ENCODE results near the gene PTN.

The PTN gene

GRCh38 chr7:137343281-137343841 lies at the start of gene PTN:
Gene PTN (minus strand): TSS chr7:137343733. CDS start chr7:137254973, 88,760 bp downstream.
- no peak for DNase-seq (ENCODE audit: low read depth in 2 of 2)

- DNase-seq (ENCODE audit: low read depth in 2 of 2), result no peak
Observed at GRCh38 chr7:137390076-137390475, 46.5 kb upstream of the PTN start.

- no peak for DNase-seq (ENCODE audit: low read depth in 2 of 2)
Observed at GRCh38 chr7:137388916-137389315, 45.4 kb upstream of the PTN start.

- no peak for DNase-seq (ENCODE audit: low read depth in 2 of 2)
Observed at GRCh38 chr7:137386966-137387365, 43.4 kb upstream of the PTN start.

- DNase-seq (ENCODE audit: low read depth in 2 of 2), result no peak
Observed at GRCh38 chr7:137381045-137381444, 37.5 kb upstream of the PTN start.

- DNase-seq (ENCODE audit: low read depth in 2 of 2), result no peak
Observed at GRCh38 chr7:137373507-137373906, 30.0 kb upstream of the PTN start.

- no peak for DNase-seq (ENCODE audit: low read depth in 2 of 2)
Observed at GRCh38 chr7:137371616-137372015, 28.1 kb upstream of the PTN start.

GRCh38 chr7:137366995-137367394 lies 23.5 kb upstream of the PTN start:
- DNase-seq (ENCODE audit: low read depth in 2 of 2), result no peak

- DNase-seq (ENCODE audit: low read depth in 2 of 2), result no peak
Observed at GRCh38 chr7:137363683-137364082, 20.1 kb upstream of the PTN start.

- DNase-seq (ENCODE audit: low read depth in 2 of 2), result no peak
Observed at GRCh38 chr7:137360087-137360679, 16.6 kb upstream of the PTN start.

- DNase-seq (ENCODE audit: low read depth in 2 of 2), result no peak
Observed at GRCh38 chr7:137354961-137355360, 11.4 kb upstream of the PTN start.

- DNase-seq (ENCODE audit: low read depth in 2 of 2), result no peak
Observed at GRCh38 chr7:137354396-137354795, 10.9 kb upstream of the PTN start.

GRCh38 chr7:137351941-137352340 lies 8.4 kb upstream of the PTN start:
- no peak for DNase-seq (ENCODE audit: low read depth in 2 of 2)

- DNase-seq (ENCODE audit: low read depth in 2 of 2), result no peak
Observed at GRCh38 chr7:137345799-137346449, 2.4 kb upstream of the PTN start.

- DNase-seq (ENCODE audit: low read depth in 2 of 2), result no peak
Observed at GRCh38 chr7:137342828-137343261, 688 bp downstream of the PTN start.

- DNase-seq (ENCODE audit: low read depth in 2 of 2), result no peak
Observed at GRCh38 chr7:137342265-137342664, 1.3 kb downstream of the PTN start.

GRCh38 chr7:137337902-137338301 lies 5.6 kb downstream of the PTN start:
- no peak for DNase-seq (ENCODE audit: low read depth in 2 of 2)

- DNase-seq (ENCODE audit: low read depth in 2 of 2), result no peak
Observed at GRCh38 chr7:137335814-137336213, 7.7 kb downstream of the PTN start.

- DNase-seq (ENCODE audit: low read depth in 2 of 2), result no peak
Observed at GRCh38 chr7:137331378-137331777, 12.2 kb downstream of the PTN start.

- no peak for DNase-seq (ENCODE audit: low read depth in 2 of 2)
Observed at GRCh38 chr7:137329411-137329810, 14.1 kb downstream of the PTN start.

GRCh38 chr7:137328373-137329120 lies 15.0 kb downstream of the PTN start:
- DNase-seq (ENCODE audit: low read depth in 2 of 2), result no peak

GRCh38 chr7:137325927-137326326 lies 17.6 kb downstream of the PTN start:
- DNase-seq (ENCODE audit: low read depth in 2 of 2), result no peak
